Stomach (tissue), 4 donors: ENCODE measurements around the gene MAST4.

Experiments
- EP300 ChIP-seq: sonication (generic); formaldehyde crosslinking; IDR thresholded peaks from one replicate; pipeline ENCODE4 v1.6.1; 2017; ENCODE audit warnings: antibody characterized with exemption
- POLR2A ChIP-seq, 4 donors: fragments of 450-650 bp; IDR thresholded peaks; one replicate each; pipeline ENCODE4 v1.6.1; 2016; ENCODE audit warnings: antibody characterized with exemption in 4 of 4, control low read depth in 2 of 4, mild to moderate bottlenecking in 1 of 4, moderate library complexity in 1 of 4
- TF ChIP-seq, protein P1 (sequence below), 7 experiments: fragments of 450-650 bp in 4 of 7; fragments of 200-600 bp in 3 of 7; sonication (generic) in 3 of 7; IDR thresholded peaks; one replicate each; pipeline ENCODE4 v1.5.1; 2016 to 2019; ENCODE audit warnings: antibody characterized with exemption in 7 of 7, control low read depth in 2 of 7, mild to moderate bottlenecking in 1 of 7

GRCh38 chr5:66659780-66660179, 63.6 kb downstream of the MAST4 start:
- TF ChIP-seq POLR2A (IDR thresholded peaks at IDR 0.05) (no peak), EP300 (no peak)
- TF ChIP-seq, protein P1, sequence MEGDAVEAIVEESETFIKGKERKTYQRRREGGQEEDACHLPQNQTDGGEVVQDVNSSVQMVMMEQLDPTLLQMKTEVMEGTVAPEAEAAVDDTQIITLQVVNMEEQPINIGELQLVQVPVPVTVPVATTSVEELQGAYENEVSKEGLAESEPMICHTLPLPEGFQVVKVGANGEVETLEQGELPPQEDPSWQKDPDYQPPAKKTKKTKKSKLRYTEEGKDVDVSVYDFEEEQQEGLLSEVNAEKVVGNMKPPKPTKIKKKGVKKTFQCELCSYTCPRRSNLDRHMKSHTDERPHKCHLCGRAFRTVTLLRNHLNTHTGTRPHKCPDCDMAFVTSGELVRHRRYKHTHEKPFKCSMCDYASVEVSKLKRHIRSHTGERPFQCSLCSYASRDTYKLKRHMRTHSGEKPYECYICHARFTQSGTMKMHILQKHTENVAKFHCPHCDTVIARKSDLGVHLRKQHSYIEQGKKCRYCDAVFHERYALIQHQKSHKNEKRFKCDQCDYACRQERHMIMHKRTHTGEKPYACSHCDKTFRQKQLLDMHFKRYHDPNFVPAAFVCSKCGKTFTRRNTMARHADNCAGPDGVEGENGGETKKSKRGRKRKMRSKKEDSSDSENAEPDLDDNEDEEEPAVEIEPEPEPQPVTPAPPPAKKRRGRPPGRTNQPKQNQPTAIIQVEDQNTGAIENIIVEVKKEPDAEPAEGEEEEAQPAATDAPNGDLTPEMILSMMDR (IDR thresholded peaks at IDR 0.05), result no peak
